NCI-H2171 treated with DMSO at 0.1 percent for 48 hours (cell line): ENCODE data around the gene SEMA3E.
A peak's percentile ranks its signal among the peaks of the same experiment; 100 is the strongest.

ENCODE experiments used
- DNase-seq: peaks from one replicate; lab custom pipeline; 2025; lab: John Stamatoyannopoulos, UW

SEMA3E gene

GRCh38 chr7:83640731-83641537, 8.0 kb downstream of the SEMA3E start:
- no peak for DNase-seq

GRCh38 chr7:83640240-83640639, 8.7 kb downstream of the SEMA3E start:
- DNase-seq: no peak

- DNase-seq: peak; percentile 8
Measured at GRCh38 chr7:83633516-83633915, 15.4 kb downstream of the SEMA3E start.

GRCh38 chr7:83629117-83629880, 19.6 kb downstream of the SEMA3E start:
- no peak for DNase-seq

- no peak for DNase-seq
Measured at GRCh38 chr7:83617858-83618257, 31.1 kb downstream of the SEMA3E start.

GRCh38 chr7:83614112-83614511, 34.8 kb downstream of the SEMA3E start:
- DNase-seq: no peak

- DNase-seq: no peak
Measured at GRCh38 chr7:83613232-83613631, 35.7 kb downstream of the SEMA3E start.

- DNase-seq: no peak
Measured at GRCh38 chr7:83611776-83612175, 37.2 kb downstream of the SEMA3E start.

GRCh38 chr7:83610649-83611304, 38.2 kb downstream of the SEMA3E start:
- no peak for DNase-seq

- no peak for DNase-seq
Measured at GRCh38 chr7:83608716-83609115, 40.2 kb downstream of the SEMA3E start.

GRCh38 chr7:83603649-83604048, 45.3 kb downstream of the SEMA3E start:
- no peak for DNase-seq

- DNase-seq: no peak
Measured at GRCh38 chr7:83599131-83599530, 49.8 kb downstream of the SEMA3E start.

GRCh38 chr7:83593921-83594475, 54.9 kb downstream of the SEMA3E start:
- DNase-seq: peak; percentile 14

- no peak for DNase-seq
Measured at GRCh38 chr7:83588602-83589240, 60.2 kb downstream of the SEMA3E start.

- DNase-seq: no peak
Measured at GRCh38 chr7:83586281-83586680, 62.7 kb downstream of the SEMA3E start.

- no peak for DNase-seq
Measured at GRCh38 chr7:83581667-83582435, 67.1 kb downstream of the SEMA3E start.

GRCh38 chr7:83579740-83580139, 69.2 kb downstream of the SEMA3E start:
- DNase-seq: no peak

GRCh38 chr7:83575436-83575835, 73.5 kb downstream of the SEMA3E start:
- no peak for DNase-seq

GRCh38 chr7:83574616-83575015, 74.3 kb downstream of the SEMA3E start:
- DNase-seq: no peak

GRCh38 chr7:83562960-83563359, 86.0 kb downstream of the SEMA3E start:
- DNase-seq: no peak

- no peak for DNase-seq
Measured at GRCh38 chr7:83562289-83562688, 86.7 kb downstream of the SEMA3E start.
